Colon (tissue), 2 donors: Measurements from ENCODE around the gene MAOB.
A peak's percentile ranks its signal among the peaks of the same experiment; 100 is the strongest.

Source experiments
- FAIRE-seq: peaks from 2 replicates; lab custom pipeline; 2012; peaks lifted over from hg19 to GRCh38; lab: Jason Lieb, UNC
- donor health status: control.
- donor health status: control.

MAOB gene

DNA sequence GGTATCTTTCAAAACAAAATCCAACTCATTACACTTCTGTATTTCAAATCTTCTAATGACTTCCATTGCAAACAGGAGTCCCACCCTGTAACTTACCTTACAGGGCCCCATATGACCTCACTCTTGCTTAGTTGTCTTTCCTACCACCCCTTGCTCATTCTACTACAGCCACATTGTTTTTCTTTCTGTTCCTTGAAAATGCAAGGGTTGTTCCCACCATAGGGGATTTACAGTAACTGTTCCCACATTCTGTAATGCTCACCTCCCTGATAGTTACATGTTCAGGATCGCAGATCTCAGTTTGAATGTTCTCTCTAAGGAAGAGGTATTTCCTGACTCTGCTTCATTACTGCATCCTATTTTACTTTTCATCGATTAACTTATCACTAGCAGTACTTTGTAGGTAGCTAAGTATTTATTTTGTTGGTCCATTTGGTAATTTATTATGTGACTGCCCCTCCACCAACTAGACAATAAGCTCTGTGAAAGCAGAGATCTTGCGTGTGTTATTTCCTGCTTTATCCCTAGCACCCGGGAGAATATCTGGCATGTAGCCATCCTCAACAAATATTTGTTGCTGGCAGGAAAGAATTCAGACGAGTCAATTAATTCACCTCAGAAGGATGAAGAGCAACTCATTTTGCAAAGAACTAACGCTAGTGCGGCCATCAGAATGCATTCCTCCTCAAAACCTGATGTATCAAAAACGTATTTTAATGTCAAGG lies 21.4 kb downstream of the MAOB start:
- no peak for FAIRE-seq

DNA sequence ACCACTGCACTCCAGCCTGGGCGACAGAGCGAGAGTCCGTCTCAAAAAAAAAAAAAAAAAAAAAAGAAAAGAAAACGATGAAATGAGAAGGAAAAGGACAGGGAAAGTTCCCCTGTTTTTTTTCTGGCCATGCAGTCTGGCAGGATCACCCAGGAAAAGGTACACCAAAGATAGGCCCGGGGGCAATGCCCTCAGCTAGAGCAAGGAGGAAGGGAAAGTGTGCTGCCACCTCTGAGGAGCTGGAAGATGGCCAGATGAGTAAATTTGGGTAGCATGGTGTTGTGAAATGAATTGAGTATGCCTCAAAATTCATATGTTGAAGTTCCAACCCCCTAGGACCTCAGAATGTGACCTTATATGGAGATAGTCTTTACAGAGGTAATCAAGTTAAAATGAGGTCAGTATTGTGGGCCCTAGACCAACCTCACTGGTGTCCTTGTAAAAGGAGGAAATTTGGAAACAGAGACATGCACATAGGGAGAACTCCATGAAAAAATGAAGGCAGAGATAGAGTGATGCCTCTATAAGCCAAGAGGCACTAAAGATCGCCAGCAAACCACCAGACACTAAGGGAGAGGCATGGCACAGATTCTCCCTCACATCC lies 28.9 kb downstream of the MAOB start:
- FAIRE-seq, result no peak

DNA sequence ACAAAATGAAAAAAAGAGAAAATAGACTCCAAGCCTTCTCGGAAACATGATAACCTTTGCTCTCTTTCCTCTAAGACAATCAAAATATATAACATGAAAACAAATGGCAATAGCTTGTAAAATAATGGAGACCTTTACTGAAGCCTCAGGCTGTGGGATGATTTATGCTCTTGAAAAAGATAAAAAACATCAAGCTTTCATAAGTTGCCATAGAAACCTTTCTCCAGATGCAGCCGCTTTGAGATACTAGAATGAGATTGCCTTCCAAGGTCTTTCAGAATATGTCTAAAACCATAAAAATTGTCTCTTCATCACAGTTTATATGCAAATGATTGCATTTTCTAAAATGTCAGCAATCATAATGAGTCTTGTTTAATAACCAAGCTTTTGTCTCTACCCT lies 31.6 kb downstream of the MAOB start:
- FAIRE-seq, result no peak

DNA sequence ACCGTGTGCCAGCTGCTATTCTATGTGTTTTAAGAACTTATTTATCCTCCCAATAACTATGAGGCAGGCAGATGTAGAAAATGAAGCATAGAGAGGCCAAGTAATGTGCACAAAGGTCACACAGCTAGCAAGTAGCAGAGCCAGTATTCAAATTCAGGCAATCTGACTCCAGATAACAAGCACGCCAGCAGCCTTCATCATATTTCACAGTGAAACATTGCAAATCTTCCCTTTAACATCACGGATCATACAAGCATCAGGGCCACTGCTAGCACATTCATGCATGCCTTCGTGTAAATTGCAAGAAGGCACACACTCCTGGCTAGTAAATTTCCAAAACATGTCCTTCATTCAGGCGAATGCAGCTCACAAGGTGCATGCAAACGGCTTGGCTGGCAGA lies 33.1 kb downstream of the MAOB start:
- FAIRE-seq, result no peak

DNA sequence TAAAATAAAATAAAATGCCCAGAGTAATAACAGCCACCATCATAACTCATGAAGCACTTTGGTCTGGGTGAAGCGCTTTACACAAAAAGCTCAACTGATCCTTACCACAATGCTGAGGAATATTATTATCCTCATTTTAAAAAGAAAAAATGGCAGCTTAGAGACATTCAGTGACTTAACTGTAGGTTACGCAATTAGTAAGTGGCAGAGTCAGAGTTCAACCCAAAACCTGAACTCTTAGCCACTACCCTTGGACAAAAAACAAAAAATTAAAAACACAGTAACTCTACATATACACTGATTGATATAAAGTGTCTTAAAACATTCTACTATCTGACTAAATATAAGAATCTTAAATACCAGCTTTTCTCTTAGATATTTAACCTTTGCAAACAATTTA lies 34.9 kb downstream of the MAOB start:
- no peak for FAIRE-seq

DNA sequence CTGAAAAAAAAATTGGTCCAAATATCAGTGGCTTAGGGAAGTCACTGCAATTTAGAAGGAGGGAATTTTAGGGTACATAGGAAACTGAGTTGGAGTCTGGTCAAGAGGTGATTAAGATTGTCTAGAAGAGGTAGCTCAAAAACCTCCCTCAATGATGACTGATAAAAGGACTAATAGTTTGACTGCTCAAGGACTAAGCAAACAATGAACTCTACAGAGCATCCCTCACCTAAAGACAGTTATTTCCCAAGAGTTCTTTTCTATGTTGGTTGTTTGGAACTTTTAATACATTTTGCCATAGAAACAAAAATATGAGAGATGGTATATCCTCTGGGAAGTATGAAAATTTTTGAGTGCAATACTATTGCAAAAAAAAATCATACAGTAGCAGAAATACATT lies 35.7 kb downstream of the MAOB start:
- FAIRE-seq, result no peak

DNA sequence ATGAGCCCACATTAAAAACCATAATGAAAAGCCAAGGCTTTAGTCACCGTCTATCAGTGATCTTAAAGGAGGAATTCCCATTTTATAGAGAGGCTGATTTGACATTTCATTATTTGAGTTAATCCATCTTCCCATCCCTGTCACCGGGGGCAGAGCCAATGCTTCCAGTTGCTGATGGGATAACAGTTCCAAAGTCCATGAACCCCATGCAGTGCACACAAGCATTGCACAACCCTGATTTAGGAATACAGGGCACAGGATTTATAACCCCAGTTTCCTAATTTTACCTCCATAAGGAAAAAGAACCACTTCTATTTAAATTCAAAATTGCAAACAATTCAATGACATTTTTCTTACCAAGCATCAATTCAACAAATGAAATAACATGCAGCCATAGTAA lies 36.5 kb downstream of the MAOB start:
- FAIRE-seq, result no peak

DNA sequence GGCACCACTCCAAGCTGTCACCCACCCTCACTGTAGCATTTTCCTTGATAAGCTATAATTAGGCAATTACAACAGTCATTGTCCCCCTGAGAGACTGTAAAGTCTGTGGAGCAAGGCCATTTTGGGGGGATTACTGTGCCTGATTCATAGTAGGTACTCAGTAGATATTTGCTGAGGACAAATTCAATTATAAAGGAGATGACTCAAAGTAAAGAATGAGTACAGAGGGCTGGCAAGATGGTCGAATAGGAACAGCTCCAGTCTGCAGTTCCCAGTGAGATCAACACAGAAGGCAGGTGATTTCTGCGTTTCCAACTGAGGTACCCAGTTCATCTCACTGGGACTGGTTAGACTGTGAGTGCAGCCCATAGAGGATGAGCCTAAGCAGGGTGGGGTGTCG lies 42.0 kb downstream of the MAOB start:
- FAIRE-seq, result no peak

DNA sequence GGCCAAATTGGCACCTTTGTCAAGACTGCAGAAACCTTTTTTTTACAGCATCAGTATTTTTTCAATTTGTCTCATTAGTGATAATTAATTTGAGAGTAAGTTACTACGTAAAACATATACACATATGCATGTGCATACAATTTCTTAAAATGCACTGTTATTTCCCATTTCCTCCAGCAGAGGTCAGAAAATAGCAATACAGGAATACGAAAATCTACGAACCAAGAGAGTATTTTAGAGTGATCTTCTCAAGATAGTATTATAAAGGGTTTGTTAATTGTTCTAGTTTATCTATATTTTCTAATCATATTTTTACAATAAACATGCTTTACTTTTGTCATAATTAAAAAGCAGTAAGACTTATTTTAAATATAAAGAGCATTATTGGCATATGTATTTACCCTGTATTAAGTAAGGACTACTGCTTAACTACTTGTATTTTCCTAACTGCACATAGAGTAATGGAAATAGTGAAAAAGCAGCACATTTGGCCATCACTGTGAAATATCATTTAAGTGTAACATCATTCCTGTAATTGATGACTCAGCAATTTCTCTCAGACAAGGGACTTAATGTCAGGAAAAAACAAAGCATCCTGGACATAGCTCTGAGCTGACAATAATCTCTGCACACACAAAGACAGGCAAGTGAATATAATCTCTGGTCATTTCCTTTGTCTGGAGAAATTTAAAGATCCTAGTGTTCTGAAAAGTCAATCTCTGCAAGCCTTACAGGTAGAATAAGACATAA lies 45.6 kb downstream of the MAOB start:
- peak; percentile 87 for FAIRE-seq

DNA sequence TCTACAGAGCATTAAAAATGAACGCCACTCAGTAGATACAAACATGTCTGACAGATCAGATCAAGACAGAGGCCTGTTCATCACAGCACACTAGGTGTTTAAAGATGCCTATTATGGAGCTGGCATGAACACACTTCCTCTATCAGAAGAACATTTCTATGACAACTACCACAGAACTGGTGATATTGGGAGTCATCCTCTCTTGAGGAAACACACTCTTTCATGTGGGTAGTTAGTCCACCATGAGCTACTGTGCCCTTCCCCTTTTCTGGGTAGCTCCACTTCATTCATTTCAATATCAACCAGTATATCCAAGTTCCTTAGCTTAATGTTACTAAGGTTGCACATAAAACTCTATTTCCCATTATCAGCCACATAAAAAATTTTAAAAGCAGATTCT lies 46.7 kb downstream of the MAOB start:
- no peak for FAIRE-seq

DNA sequence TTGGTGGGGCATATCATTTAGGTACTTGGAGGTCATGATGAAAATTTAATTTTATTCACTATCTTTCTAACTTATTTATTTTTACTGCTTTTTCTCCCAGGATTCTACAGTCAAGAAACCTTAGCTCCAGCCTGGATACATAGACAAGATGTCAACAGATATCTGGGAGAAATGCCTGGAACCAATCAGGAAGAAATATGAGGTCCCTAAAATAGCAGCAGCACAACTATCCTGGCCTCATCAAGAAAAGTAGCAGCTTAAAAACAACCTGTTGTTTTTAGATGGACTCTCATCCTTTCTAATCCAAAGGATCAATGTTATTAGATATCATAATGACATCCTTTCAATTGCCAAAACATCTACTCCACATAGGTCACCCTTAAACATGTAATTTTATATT lies 54.5 kb downstream of the MAOB start:
- no peak for FAIRE-seq

DNA sequence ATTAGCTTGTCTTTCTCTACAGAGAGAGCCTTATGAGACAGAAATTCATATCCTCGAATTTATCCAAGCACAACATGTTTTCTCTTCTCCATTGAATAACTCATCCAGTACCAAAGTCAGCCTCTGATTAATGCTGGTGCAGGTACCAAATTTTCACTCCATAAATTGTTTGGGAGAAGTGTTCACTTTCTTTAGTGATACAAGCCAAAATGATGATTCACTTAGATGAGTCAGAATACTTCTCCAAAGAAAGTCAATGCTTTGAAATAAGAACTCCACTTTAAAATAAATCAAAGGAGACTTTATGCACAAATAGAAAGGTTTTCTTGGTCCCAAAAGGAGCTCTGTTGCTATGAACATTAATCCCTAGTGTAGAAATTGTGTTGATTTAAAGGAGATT lies 60.2 kb downstream of the MAOB start:
- peak; percentile 49 for FAIRE-seq

DNA sequence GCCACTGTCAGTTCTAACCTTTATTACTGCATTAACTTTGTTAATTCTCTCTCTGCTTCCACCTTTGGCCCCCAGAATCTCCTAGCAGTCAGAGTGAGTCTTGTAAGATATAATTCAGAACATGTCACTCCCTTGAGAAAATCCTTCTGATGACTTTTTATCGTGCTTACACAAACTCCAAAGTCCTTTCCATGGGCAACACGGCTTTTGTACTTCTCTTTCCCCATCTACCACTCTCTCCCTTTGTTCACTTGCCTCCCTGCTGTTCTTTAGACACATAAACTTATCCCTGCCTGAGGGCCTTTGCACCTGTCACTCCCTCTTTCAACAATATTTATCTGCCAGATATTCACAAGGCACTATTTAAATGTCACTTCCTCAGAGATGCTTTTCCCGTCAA lies 64.8 kb downstream of the MAOB start:
- no peak for FAIRE-seq

DNA sequence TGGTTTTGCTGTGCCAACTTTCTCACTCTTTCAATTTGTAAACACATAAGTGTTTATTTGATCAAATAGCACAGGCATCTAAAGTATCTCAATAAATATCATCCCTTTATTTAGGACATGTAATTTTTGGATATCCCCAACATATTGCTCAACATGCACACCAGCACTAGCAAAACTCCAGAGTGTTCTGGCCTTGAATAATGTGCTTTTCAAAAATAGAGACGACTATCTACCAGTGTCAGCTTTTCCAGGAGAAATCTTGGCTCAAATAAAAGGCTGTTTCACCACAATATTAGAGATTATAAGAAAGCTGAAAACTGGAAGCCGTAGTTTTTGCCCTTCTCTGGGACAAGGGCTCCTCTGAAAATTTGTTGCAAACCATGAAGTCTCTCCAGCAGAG lies 67.0 kb downstream of the MAOB start:
- FAIRE-seq, result no peak

DNA sequence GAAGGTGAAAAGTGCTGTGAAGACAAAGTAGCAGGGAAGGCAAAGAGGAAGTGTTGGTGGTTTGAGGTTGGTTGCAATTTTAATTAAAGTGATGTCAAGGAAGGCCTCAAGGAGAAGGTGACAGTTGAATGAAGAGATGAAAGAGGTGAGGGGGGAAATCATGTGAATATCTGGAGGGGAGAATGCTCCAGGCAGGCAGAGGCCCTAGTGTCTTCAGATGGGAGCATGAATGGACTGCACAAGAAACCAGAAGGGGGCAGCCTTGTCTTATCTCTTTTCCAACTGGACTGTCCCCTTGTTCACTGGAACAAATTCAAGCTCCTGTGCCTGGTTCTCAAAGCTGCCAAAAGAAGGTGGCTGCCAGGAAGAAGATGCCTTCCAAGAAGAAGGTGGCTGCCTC lies 68.4 kb downstream of the MAOB start:
- no peak for FAIRE-seq

DNA sequence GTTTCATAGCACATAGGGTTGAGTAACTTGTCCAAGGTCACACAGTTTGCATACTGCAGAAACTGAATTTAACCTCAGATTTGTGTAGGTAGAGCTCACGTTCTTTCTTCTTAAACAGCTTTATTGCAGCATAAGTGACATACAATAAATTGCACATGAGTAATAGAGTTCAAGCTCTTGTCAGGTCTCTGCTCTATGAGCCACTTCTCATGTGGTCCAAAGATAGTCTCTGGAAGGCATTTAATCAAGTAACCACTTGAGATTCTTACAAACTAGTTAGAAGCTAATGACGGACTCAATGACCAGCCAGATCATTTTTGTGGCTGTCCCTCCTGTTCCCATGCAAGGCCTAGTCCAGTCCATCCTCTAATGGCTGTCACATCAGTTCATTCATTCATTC lies 68.9 kb downstream of the MAOB start:
- no peak for FAIRE-seq

DNA sequence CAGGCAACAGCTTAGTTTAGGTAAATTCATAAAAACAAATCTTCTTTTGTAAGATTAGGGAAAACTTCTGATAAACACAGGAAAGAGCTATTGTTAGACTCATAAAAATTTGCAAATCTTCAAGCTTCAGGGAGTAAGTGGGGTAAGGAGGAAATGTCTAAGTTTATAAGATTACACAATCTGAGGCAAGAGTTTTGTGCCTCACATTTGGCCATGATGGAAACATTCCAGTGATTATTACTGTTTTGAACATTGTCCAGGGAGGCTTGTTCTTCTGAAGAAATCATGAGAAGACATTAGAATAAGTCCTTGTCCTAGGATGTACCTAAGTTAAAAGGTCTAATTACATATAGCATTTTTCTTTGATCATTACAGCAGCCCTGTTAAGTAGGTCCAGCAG lies 72.8 kb downstream of the MAOB start:
- FAIRE-seq, result peak; percentile 80

DNA sequence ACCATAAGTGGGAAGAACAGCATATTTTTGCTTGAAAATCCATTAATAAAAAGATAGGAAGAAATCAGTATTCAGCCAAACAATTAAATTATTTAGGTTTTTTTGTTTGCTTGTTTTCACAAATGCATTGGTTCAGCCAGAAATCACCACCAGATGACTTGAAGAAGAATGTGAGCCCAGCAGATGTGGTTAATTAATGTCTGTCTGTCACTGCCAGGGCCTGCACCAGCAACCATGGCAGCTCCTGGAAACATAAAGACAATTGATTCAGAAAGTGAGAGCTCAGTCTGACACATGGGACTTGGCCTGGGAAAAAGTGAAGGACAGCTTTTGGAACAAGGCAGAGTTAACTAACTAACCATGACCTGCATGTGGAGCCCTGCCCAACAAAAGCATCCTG lies 74.0 kb downstream of the MAOB start:
- no peak for FAIRE-seq

DNA sequence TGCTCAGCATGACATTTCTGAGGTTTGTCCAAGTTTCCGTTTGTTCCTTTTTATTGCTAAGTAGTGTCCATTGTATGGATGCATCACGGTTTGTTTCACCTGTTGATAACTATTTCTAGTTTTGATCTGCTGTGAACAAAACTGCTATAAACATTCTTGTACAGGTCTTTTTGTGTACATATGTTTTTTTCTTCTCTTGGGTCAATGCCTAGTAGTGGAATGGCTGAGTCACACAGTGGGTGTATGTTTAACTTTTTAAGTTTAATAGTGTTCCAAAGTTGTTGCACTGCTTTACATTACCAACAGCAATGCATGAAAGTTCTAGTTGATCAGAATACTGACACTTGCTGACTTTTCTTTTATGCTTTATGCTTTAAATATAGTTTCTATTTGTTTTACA lies 76.7 kb downstream of the MAOB start:
- no peak for FAIRE-seq

DNA sequence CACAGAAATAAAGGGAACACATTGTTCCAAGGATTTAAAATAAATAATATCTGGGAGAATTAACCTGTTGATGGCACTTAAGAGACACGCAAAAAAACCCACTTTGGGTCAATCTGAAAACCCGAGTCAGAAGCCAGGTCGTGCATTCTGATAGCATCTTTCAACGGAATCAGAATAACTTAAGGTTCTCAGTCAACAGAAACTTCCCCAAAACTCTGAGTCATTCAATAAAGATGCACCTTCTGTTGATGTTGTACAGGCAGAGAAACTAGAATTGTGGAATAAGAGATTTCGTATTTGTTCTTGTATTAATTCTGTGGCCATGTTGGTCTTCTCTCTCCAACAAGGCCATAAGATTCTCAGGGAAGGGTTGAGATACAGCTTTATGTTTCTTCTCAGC lies 78.2 kb downstream of the MAOB start:
- FAIRE-seq, result no peak

DNA sequence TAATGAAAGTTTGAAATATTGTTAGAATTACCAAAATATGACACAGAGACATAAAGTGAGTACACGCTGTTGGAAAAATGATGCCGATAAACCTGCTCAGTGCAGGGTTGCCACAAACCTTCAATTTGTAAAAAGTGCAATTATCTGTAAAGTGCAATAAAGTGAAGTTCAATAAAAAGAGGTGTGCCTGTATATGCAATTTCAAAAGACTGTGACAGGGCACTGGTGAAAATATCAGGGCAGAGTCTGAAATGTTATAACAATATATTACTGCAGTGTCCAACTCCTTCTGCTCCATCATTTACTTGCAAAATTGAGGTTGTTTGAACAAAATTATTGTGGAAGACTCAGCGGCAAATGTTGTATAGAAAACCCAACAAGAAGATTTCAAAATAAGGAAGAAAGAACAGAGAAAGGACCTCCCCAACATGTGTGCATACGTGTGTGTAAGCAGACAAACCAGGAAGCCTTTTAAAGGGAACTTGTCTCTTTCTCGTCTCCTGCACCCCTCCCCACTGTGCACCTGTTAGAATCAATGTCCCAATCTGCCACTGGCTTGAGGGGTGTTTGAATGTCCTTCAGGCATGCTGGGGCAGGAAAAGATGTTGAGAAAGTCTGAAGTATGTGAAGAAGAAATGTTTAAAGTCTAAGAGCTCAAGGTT lies 96.2 kb downstream of the MAOB start:
- no peak for FAIRE-seq

DNA sequence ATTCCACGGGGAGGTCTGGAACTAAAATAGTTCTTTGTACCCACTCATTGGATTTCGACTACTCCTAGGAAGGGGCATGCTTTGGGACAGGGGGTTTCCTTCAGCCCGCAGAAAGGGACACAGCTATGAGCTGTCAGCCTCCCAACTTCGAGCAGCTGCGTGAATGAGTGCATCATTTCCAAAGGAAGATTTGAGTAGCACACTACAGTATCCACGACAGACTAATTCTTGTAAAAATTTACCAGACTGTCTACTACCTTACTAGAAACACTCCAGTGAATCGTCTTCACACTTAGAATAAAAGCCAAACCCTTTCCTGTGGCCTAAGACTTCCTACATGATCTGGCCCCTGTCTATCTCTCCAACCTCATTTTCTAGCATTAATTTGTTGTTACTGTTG lies 124.2 kb downstream of the MAOB start:
- no peak for FAIRE-seq

DNA sequence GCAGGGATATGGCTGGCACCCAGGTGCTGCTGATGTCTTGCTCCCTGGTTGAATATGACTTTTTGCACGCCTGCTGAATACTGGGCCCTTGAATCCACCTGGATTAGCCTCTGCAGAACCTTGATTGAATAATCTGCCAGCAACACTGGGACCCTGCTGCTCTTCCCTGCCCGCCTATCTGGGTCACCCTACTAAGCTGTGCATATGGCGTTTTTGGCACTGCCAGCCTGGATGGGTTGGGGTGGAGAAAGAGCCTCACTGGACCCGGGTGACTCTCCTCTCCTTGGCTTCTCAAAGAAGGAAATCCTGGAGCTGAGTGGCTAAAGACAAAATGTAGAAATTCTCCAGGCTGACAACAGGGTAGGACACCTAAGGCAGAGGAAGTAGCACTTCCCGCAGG lies 126.2 kb downstream of the MAOB start:
- no peak for FAIRE-seq
